B cell (primary cell): ENCODE data around the gene CD177. TPM values are rescaled to one million over a fixed set of nuclear protein-coding genes. Genes with fewer than 3 reads are reported as not detected.

Experiments used
- ATAC-seq: fragments of 200-7000 bp; cut with Tn5 transposase; one replicate; pipeline ENCODE4 v1.10.0; 2021; ENCODE audit warnings: low read depth, mild to moderate bottlenecking, moderate number of reproducible peaks, moderate library complexity
- CTCF ChIA-PET: fragments of 350-600 bp; sonication (Branson Sonifier 250); formaldehyde crosslinking; loops from one replicate; lab custom pipeline; 2021; ENCODE audit warnings: antibody characterized with exemption, inconsistent platforms; lab: Charles Lee
- POLR2A ChIA-PET: fragments of 350-600 bp; sonication (Branson Sonifier 250); formaldehyde crosslinking; loops from one replicate; lab custom pipeline; 2021; ENCODE audit warnings: antibody characterized with exemption; lab: Charles Lee
- DNase-seq: peaks from one replicate; pipeline ENCODE4 v3.0.0; 2013
- H2AFZ ChIP-seq: 2 replicates; pipeline ENCODE4 v1.6.1; 2012; ENCODE audit warnings: mild to moderate bottlenecking, low read depth, low read length; ENCODE audit not compliant: insufficient read depth, poor library complexity, severe bottlenecking
- H3K27ac ChIP-seq, 2 donors: 1 replicate in 1 of 2; 2 replicates in 1 of 2; pipeline ENCODE4 v1.5.1; 2012 to 2013; ENCODE audit warnings: low read length in 2 of 2, mild to moderate bottlenecking in 2 of 2, moderate library complexity in 1 of 2
- H3K27me3 ChIP-seq, 4 experiments: fragments of 200-600 bp in 1 of 4; sonication (generic) in 1 of 4; replicated peaks in 1 of 4; 1 replicate in 2 of 4; 2 replicates in 2 of 4; pipeline versions ENCODE4 v1.6.1 to v1.7.0; 2013 to 2016; ENCODE audit warnings: low read length in 3 of 4, mild to moderate bottlenecking in 2 of 4, mixed read lengths in 1 of 4, moderate library complexity in 1 of 4; ENCODE audit not compliant: insufficient read depth in 4 of 4, control insufficient read depth in 3 of 4; ENCODE audit errors: control extremely low read depth in 1 of 4
- H3K36me3 ChIP-seq, 2 experiments: replicated peaks in 1 of 2; 1 replicate in 1 of 2; 2 replicates in 1 of 2; pipeline versions ENCODE4 v1.6.1 to v1.7.1; 2013; ENCODE audit warnings: low read length in 1 of 2; ENCODE audit not compliant: insufficient read depth in 2 of 2, control insufficient read depth in 1 of 2; ENCODE audit errors: control extremely low read depth in 1 of 2, extremely low read depth in 1 of 2
- H3K4me1 ChIP-seq, 2 donors: fragments of 200-600 bp in 1 of 2; sonication (generic) in 1 of 2; 1 replicate in 1 of 2; 2 replicates in 1 of 2; pipeline versions ENCODE4 v1.5.1 to v1.6.1; 2013 to 2017; ENCODE audit warnings: low read length in 2 of 2; ENCODE audit not compliant: control insufficient read depth in 2 of 2, insufficient read depth in 2 of 2
- H3K4me2 ChIP-seq: replicated peaks from 2 replicates; pipeline ENCODE3; 2012; ENCODE audit warnings: mild to moderate bottlenecking, low read depth, low read length; ENCODE audit not compliant: poor library complexity, severe bottlenecking
- H3K4me3 ChIP-seq, 5 experiments: fragments of 200-600 bp in 1 of 5; sonication (generic) in 1 of 5; 1 replicate in 3 of 5; 2 replicates in 2 of 5; pipeline versions ENCODE4 v1.5.1 to v1.7.0; 2011 to 2016; ENCODE audit warnings: low read length in 4 of 5, mild to moderate bottlenecking in 4 of 5, low read depth in 2 of 5, control low read depth in 1 of 5, moderate library complexity in 1 of 5; ENCODE audit not compliant: insufficient read depth in 1 of 5; ENCODE audit errors: control extremely low read depth in 1 of 5, extremely low read depth in 1 of 5
- H3K79me2 ChIP-seq: fragments of 200-600 bp; sonication (generic); one replicate; pipeline ENCODE4 v1.6.0; 2016; ENCODE audit warnings: low read length; ENCODE audit not compliant: control insufficient read depth, insufficient read depth
- H3K9ac ChIP-seq: fragments of 200-600 bp; sonication (generic); 2 replicates; pipeline ENCODE4 v1.6.1; 2017; ENCODE audit warnings: mild to moderate bottlenecking, low read length, moderate library complexity
- H3K9me3 ChIP-seq, 3 donors: one replicate each; pipeline versions ENCODE4 v1.6.1 to v1.7.1; 2013; ENCODE audit warnings: low read length in 2 of 3; ENCODE audit not compliant: control insufficient read depth in 2 of 3, insufficient read depth in 1 of 3; ENCODE audit errors: control extremely low read depth in 1 of 3
- H4K20me1 ChIP-seq: 2 replicates; pipeline ENCODE4 v1.6.0; 2012; ENCODE audit warnings: mild to moderate bottlenecking, low read length; ENCODE audit not compliant: insufficient read depth, control insufficient read depth, poor library complexity, severe bottlenecking
- H3K27ac Mint-ChIP-seq: one replicate; pipeline ENCODE4 v1.8.0; 2021; ENCODE audit warnings: mixed read lengths
- H3K27me3 Mint-ChIP-seq: one replicate; pipeline ENCODE4 v1.8.0; 2021; ENCODE audit warnings: mixed read lengths
- H3K4me1 Mint-ChIP-seq: one replicate; pipeline ENCODE4 v1.8.0; 2021; ENCODE audit warnings: mixed read lengths
- H3K4me3 Mint-ChIP-seq: one replicate; pipeline ENCODE4 v1.8.0; 2021; ENCODE audit warnings: mixed read lengths
- H3K9me3 Mint-ChIP-seq: one replicate; pipeline ENCODE4 v1.8.0; 2022; ENCODE audit warnings: mixed read lengths; ENCODE audit not compliant: insufficient read depth
- CTCF ChIP-seq: fragments of 200-600 bp; IDR thresholded peaks from one replicate; pipeline ENCODE4 v1.8.0; 2022; ENCODE audit warnings: antibody characterized with exemption, mild to moderate bottlenecking
- EZH2 ChIP-seq: IDR thresholded peaks from 2 replicates; pipeline ENCODE4 v1.6.1; 2012; ENCODE audit warnings: borderline replicate concordance, low read depth, mild to moderate bottlenecking, moderate library complexity, low read length; ENCODE audit not compliant: insufficient read depth, poor library complexity, severe bottlenecking
- WGBS: methylation state at CpG from one replicate; pipeline ENCODE4 v1.1.5; 2013; ENCODE audit warnings: missing lambda C conversion rate; ENCODE audit not compliant: insufficient coverage; 5-methylcytosine and 5-hydroxymethylcytosine counted together
- intact Hi-C: fragments of 100-400 bp; cut with micrococcal nuclease; formaldehyde crosslinking; loops from one replicate; pipeline ENCODE4 v1.10.0; 2022
- polyA plus RNA-seq: library from polyadenylated mRNA; depleted of rRNA; stranded (reverse); fragments of >200 nt; gene quantifications from 2 replicates; pipeline ENCODE4 v1.2.3, GENCODE V29; 2012
- total RNA-seq, 2 donors: library from RNA; stranded (reverse); fragments of 120-200 nt in 1 of 2; gene quantifications; 1 replicate in 1 of 2; 2 replicates in 1 of 2; pipeline versions ENCODE4 v1.2.3 to v1.2.4, GENCODE V29; 2013 to 2022

CD177 gene
- total and polyA plus RNA-seq, 2 donors (not counting 1 experiment from before 2014, with no cell fraction given) = not detected

- 100% methylated on average over 2 of the region's 2 CpGs for WGBS
- H3K27me3 ChIP-seq = no peaks in the 10 kb centered on the region
- Mint-ChIP-seq H3K4me3 (no peak overlapping the region), H3K4me1 (no peaks in the 10 kb centered on the region), H3K27me3 (no peaks in the 10 kb centered on the region), H3K9me3 (no peaks in the 10 kb centered on the region), H3K27ac (no peak overlapping the region)
- peaks cover 0 to 10% (median 0%) of the 10 kb centered on the region in 3 donors for H3K9me3 ChIP-seq
- no peaks in the 10 kb centered on the region for H3K79me2 ChIP-seq
- H3K4me3 ChIP-seq = no peak overlapping the region
- no peak overlapping the region for H3K4me2 ChIP-seq
- no peaks in the 10 kb centered on the region for H3K36me3 ChIP-seq
- no peaks in the 10 kb centered on the region for H4K20me1 ChIP-seq
- no peak overlapping the region for H3K9ac ChIP-seq
- POLR2A ChIA-PET = no interaction called here
- TF ChIP-seq EZH2 (no peak), CTCF (no peak)
- CTCF ChIA-PET = interaction anchor here (0.6 kb wide), 1 partner anchor 344 kb away, joined by 3 read pairs; no protein-coding TSS in a partner anchor
- no peak for DNase-seq
- H3K4me1 ChIP-seq = no peaks in the 10 kb centered on the region
- no peak overlapping the region for H2AFZ ChIP-seq
- intact Hi-C loops = no loop called here
- no peak overlapping the region for H3K27ac ChIP-seq
- no peak for ATAC-seq
Measured at GRCh38 chr19:43329989-43330388, 23.5 kb upstream of the CD177 start.

GRCh38 chr19:43330726-43331434, 22.6 kb upstream of the CD177 start:
- H3K4me1 Mint-ChIP-seq = no peaks in the 10 kb centered on the region
- CTCF ChIA-PET = no interaction called here
- H2AFZ ChIP-seq = no peak overlapping the region
- no peak for ATAC-seq
- H3K27ac Mint-ChIP-seq = no peak overlapping the region
- H4K20me1 ChIP-seq = no peaks in the 10 kb centered on the region
- POLR2A ChIA-PET = no interaction called here
- WGBS = 79% methylated on average over 10 of the region's 11 CpGs
- no peaks in the 10 kb centered on the region for H3K27me3 Mint-ChIP-seq
- no peak overlapping the region for H3K9ac ChIP-seq
- no peak overlapping the region for H3K4me2 ChIP-seq
- no peak overlapping the region for H3K4me3 ChIP-seq
- no peaks in the 10 kb centered on the region for H3K4me1 ChIP-seq
- no peaks in the 10 kb centered on the region for H3K36me3 ChIP-seq
- peaks cover 0 to 10% (median 0%) of the 10 kb centered on the region in 3 donors for H3K9me3 ChIP-seq
- no peak overlapping the region for H3K27ac ChIP-seq
- intact Hi-C loops = no loop called here
- no peaks in the 10 kb centered on the region for H3K9me3 Mint-ChIP-seq
- H3K27me3 ChIP-seq = no peaks in the 10 kb centered on the region
- no peak overlapping the region for H3K4me3 Mint-ChIP-seq
- no peak for DNase-seq
- no peak for TF ChIP-seq CTCF
- no peaks in the 10 kb centered on the region for H3K79me2 ChIP-seq
